Activated CD4-positive, alpha-beta T cell treated with anti-CD3 and anti-CD28 coated beads, Interleukin-2, amount 50 U/mL, for 4 hours (primary cell): ENCODE measurements around the gene CRTAP.
"Not testable (repeated sequence)": the region's sequence is repeated elsewhere in the genome, so short reads cannot be mapped to it uniquely, and the experiment has no call there.

ENCODE experiments used
- DNase-seq, 2 experiments: peaks; one replicate each; pipeline ENCODE4 v3.0.0-alpha.2; 2020

Gene CRTAP

GRCh38 chr3:33181641-33182040 is 67.8 kb downstream of the CRTAP start:
- not testable (repeated sequence) for DNase-seq

- no peak for DNase-seq
Measured at GRCh38 chr3:33184863-33185262, 71.0 kb downstream of the CRTAP start.

DNA sequence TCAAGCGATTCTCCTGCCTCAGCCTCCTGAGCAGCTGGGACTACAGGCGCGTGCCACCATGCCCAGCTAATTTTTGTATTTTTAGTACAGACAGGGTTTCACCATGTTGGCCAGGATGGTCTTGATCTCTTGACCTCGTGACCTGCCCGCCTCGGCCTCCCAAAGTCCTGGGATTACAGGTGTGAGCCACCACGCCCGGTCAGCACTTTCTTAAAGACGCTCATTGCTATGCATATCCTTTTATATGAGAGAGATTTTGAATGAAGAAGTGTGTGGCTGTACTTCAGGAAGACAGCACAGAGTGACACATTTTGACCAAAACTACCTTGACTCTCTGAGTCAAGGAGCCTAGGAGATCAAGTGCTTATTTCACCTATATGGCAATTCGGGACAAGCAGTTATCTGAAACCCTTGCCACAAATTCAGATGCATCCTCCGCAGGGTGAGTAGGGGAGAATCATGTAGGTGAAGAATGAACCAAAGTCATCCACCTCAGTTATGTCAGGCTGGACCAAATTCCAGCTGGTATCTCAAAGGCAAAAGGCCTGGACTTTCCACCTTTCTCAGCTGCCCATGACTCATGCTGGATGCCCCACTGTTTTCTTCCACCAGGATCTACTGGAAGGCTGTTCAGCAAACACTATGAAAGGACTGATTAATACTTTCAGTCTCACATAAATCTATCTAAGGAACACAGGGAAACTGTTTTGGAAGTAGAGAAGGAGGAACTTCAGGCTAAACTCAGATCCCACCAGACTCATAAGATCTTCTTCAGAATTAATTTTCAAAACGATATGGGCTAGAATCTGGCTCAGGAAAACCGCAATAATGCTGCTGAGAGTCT is 72.9 kb downstream of the CRTAP start:
- no peak for DNase-seq

GRCh38 chr3:33187368-33187634 is 73.5 kb downstream of the CRTAP start:
- no peak for DNase-seq

DNA sequence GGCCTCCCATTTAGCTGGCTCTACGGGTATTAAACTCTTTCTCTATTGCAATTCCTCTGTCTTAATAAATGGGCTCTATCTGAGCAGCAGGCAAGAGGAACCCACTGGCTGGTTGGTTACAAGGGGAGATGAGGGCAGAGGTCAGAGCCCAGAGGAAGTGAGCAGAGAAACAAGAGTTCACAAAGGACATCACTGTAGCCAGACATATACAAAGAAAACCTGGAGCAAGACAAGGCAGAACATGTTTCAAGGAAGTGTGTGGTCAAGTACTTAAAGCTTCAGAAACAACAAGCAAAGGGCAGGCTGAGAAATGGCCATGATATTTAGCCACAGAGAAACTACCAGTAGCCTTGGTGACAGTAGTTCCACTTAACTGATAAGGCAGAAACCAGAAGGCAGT is 80.5 kb downstream of the CRTAP start:
- DNase-seq: no peak

GRCh38 chr3:33196538-33196937 is 82.7 kb downstream of the CRTAP start:
- DNase-seq: no peak
